Measurements from ENCODE around the gene CCR2. TPM values are rescaled to one million over a fixed set of nuclear protein-coding genes. Genes with fewer than 3 reads are reported as not detected.
"Not testable (repeated sequence)": the region's sequence is repeated elsewhere in the genome, so short reads cannot be mapped to it uniquely, and the experiment has no call there.

Gene CCR2
- total RNA-seq, 2 donors from 2014 or later, result 0.46 TPM; not detected in 1

DNA sequence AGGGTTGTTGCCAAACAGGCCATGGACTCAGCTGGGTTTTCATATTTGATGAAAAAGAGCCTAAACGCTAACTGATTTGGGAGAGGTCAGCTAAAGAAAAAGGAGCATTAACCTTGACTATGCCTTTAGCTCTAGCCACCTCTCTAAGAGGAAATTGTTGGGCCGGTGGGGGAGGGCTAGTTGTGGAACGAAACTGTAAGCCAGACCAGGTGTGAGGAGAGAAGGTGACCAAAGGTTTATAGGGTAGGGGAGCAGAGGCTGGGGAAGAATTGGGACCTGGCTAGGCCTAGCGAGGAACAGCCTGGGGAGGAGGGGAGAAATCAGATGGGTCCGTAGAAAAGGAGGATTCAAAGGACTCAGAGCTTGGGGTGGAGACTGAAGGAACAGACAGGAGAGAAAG is 37.6 kb downstream of the CCR2 start:
- peaks cover 10% of the 10 kb centered on the region for H3K27me3 Mint-ChIP-seq (ENCODE audit: low read depth)
- not testable (repeated sequence) for H3K27ac Mint-ChIP-seq; H3K4me1 Mint-ChIP-seq (ENCODE audit: low read depth); H3K36me3 Mint-ChIP-seq (ENCODE audit: insufficient read depth in 2 of 2); DNase-seq; ATAC-seq (replicated peaks in 1 of 2); H3K4me3 Mint-ChIP-seq; H3K9me3 Mint-ChIP-seq

DNA sequence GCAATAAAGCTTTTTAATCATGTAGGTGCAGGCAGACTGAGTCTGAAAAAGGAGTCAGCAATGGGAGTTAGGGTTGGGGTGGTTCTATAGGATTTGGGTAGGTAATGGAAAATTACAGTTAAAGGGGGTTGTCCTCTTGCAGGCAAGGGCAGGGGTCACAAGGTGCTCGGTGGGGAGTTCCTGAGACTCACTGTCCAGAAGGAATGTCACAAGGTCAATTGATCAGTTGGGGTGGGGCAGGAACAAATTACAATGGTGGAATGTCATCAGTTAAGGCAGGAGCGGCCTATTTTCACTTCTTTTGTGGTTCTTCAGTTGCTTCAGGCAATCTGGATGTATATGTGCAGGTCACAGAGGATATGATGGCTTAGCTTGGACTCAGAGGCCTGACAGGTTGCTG is 39.1 kb downstream of the CCR2 start:
- Mint-ChIP-seq H3K27ac (no peak overlapping the region), H3K9me3 (no peaks in the 10 kb centered on the region), H3K4me1 (ENCODE audit: low read depth) (peaks cover 10% of the 10 kb centered on the region), H3K36me3 (ENCODE audit: insufficient read depth in 2 of 2) (no peaks in the 10 kb centered on the region), H3K4me3 (no peak overlapping the region), H3K27me3 (ENCODE audit: low read depth) (peaks cover 10% of the 10 kb centered on the region)
- DNase-seq (no peak), ATAC-seq (replicated peaks in 1 of 2) (no peak)

DNA sequence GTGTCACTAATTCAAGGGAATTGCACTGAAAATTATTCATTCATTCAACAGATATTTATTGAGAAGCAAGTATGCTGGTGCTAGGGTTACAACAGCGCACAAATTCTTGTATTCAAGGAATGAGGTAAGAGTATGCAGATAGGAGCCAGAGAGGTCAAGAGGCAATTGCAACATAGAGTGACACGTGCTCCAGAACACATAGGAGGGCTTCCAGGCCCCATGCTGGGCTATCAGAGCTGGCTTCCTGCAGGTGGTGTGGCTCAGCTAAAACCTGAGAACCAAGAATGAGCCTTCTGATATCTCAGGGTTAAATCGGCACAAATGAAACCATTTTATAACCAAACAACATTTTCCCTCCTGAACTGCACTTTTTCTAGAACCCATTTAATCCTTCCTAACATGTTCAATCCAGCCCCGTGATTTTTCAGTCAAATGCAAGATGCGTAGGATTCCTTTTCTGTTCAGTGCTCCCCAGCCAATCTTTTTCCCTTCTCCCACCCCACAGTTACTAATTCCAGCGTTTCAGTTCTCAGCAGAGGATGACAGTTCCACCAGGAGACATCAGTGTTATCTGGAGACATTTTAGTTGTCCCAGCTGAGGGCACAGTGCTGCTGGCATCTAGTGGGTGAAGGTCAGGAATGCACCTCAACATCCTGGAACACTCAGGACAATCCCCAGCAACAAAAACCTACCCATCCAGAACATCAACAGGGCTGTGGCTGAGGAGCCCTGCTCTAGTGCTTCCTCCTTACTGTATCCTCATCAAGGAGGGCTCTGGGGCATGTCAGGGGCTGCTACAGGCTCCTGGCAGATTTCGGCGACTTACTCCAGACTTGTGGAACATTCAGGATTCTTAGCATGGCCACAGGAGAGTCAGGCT is 39.9 kb downstream of the CCR2 start:
- no peak overlapping the region for H3K27ac Mint-ChIP-seq
- H3K9me3 Mint-ChIP-seq, result no peaks in the 10 kb centered on the region
- H3K27me3 Mint-ChIP-seq (ENCODE audit: low read depth), result peaks cover 10% of the 10 kb centered on the region
- DNase-seq, result no peak
- ATAC-seq (replicated peaks in 1 of 2), result no peak
- peaks cover 10% of the 10 kb centered on the region for H3K4me1 Mint-ChIP-seq (ENCODE audit: low read depth)
- H3K4me3 Mint-ChIP-seq, result no peak overlapping the region
- H3K36me3 Mint-ChIP-seq (ENCODE audit: insufficient read depth in 2 of 2), result no peaks in the 10 kb centered on the region

DNA sequence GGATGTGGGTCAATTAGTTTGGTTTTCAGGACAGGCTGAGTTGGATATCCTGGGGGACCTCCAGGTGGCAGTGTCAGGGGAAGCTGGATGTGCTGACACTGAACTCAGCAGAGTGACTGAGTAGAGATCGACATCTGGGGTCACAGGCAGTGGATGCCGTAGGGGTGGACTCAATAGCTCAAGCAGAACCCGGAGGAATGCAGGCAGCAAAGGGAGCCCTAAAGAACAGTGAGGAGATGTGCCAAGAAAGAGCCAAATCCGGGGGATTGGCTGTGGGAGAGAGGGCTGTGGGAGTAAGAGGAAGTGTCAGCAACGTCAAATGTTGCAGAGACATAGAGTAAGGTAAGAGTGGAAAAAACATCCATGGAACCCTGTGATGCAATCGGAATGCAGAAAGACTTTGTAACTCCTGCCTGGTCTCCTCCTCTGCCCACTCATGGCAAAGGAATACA is 41.3 kb downstream of the CCR2 start:
- Mint-ChIP-seq H3K4me1 (ENCODE audit: low read depth) (peaks cover 10% of the 10 kb centered on the region), H3K4me3 (no peak overlapping the region), H3K9me3 (no peaks in the 10 kb centered on the region), H3K27me3 (ENCODE audit: low read depth) (peaks cover 10% of the 10 kb centered on the region), H3K36me3 (ENCODE audit: insufficient read depth in 2 of 2) (no peaks in the 10 kb centered on the region), H3K27ac (no peak overlapping the region)
- DNase-seq, result no peak
- no peak for ATAC-seq (replicated peaks in 1 of 2)

DNA sequence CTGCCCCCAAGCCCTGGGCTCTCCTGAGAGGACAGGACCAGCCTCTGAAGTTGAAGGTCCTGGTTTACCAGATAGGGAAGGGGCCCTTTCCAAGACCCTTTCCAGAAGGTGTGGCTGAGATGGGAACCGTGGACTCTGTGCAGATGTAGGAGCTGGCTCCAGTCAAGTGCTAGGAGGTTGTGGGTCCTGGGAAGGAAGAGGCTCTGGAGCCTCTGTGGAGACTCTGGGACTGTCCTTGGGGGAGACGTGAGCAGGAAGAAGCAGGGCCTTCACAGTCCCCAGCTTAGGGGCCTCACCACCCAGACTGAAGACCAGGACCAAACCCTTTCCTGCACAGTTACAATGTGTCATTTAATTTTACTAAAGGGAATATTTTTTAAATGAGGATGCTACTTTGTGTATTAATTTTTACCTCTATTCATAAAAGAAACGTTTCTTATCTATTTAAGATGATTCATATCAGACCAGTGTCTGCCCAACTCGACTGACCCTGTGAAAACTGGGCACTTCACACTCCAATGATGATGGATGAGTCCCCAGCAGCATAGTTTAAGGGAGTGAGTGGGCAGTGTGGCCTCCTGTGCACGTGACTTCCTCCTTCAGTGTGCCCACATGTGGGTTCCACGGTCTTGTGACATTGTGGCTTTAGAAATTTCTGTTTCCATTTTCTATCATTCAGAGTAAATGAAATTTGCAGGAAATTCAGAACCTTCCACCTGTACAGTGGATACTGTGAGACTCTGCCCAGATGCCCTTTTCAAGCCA is 42.0 kb downstream of the CCR2 start:
- Mint-ChIP-seq H3K36me3 (ENCODE audit: insufficient read depth in 2 of 2) (no peaks in the 10 kb centered on the region), H3K4me1 (ENCODE audit: low read depth) (peaks cover 10% of the 10 kb centered on the region), H3K9me3 (no peaks in the 10 kb centered on the region), H3K4me3 (no peak overlapping the region), H3K27me3 (ENCODE audit: low read depth) (peaks cover 10% of the 10 kb centered on the region), H3K27ac (no peak overlapping the region)
- peak; percentile 20 to 55 for ATAC-seq (replicated peaks in 1 of 2)
- no peak for DNase-seq

DNA sequence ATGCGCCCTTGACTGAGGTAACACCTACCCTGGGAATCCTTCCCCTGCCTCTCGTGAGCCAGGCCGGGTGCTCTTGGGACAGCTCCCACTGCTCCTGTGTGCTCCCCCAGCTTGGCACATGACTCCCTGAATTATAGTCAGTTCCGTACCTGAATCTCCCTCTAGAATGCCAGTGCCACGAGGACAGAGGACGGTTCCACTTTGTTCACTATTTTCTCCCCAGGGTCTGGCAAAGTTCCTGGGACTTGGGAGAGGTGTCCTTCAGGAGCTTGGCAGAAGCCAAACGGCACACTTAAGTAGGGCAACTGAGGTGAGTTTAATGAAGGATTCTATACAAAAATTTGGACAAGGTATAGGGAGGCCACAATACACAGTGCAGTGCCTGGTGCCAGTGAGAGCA is 43.2 kb downstream of the CCR2 start:
- Mint-ChIP-seq H3K4me1 (ENCODE audit: low read depth) (peaks cover 10% of the 10 kb centered on the region), H3K9me3 (no peaks in the 10 kb centered on the region), H3K4me3 (no peak overlapping the region), H3K27me3 (ENCODE audit: low read depth) (peaks cover 10% of the 10 kb centered on the region), H3K36me3 (ENCODE audit: insufficient read depth in 2 of 2) (no peaks in the 10 kb centered on the region), H3K27ac (no peak overlapping the region)
- ATAC-seq (replicated peaks in 1 of 2) (no peak), DNase-seq (no peak)

DNA sequence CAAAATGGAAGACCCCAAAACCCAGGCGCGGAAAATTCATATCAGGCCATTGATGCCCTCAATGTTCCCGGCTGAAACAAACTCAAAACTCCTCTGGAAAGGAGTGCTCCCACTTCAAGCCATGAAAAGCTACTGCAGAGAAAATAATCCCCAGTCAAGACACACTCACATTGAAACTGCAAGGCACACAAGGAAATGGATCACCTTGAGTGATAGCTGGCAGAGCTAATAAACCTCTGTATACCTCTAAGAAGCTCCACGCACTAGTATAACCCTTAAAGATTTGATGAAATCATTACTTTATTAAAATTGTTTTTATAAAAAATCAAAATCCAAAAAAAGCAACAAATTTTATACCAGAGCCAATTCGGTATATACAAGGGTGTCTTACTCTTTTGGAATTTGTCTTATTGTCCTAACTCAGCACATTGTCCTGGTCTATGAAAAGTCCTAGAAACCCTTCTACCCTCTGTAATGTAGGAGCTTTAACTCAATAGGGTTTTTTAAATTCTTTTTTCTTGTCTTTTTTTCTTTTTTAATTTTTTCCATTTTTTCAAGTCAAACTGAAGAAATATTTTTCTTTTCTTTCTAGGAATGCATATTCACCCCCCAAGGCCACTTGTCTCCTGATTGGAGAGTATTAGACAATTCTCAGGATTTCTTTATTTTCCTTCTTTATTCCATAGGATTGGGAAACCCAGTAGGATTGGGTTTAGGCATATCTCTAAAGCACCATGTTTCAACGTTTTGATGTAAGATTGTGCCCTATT is 44.5 kb downstream of the CCR2 start:
- H3K27ac Mint-ChIP-seq, result no peak overlapping the region
- no peaks in the 10 kb centered on the region for H3K36me3 Mint-ChIP-seq (ENCODE audit: insufficient read depth in 2 of 2)
- no peak overlapping the region for H3K4me3 Mint-ChIP-seq
- no peak for ATAC-seq (replicated peaks in 1 of 2)
- H3K4me1 Mint-ChIP-seq (ENCODE audit: low read depth), result peaks cover 10% of the 10 kb centered on the region
- H3K9me3 Mint-ChIP-seq, result no peaks in the 10 kb centered on the region
- H3K27me3 Mint-ChIP-seq (ENCODE audit: low read depth), result no peaks in the 10 kb centered on the region
- DNase-seq, result no peak

DNA sequence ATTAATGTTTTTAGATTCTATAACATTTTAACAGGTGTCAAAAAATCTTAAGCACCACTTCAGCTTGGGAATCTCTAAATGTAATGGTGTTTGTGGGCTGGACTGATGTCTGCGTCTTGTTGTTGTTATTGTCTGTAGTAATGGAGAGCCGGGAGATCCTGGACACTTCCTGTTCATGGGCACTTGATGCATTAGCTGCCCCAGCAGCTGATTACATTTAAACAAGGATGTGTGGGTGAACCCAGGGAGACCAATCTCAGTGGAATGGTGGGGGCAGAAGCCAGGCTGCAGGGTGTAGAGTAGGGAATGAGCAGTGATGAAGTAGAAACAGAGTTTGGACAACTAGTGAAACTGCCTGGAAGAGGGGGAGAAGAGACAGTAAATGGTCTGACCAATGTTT is 45.2 kb downstream of the CCR2 start:
- peaks cover 10% of the 10 kb centered on the region for H3K4me1 Mint-ChIP-seq (ENCODE audit: low read depth)
- H3K27ac Mint-ChIP-seq, result no peak overlapping the region
- no peaks in the 10 kb centered on the region for H3K27me3 Mint-ChIP-seq (ENCODE audit: low read depth)
- ATAC-seq (replicated peaks in 1 of 2) (no peak), DNase-seq (no peak)
- H3K36me3 Mint-ChIP-seq (ENCODE audit: insufficient read depth in 2 of 2), result no peaks in the 10 kb centered on the region
- no peaks in the 10 kb centered on the region for H3K9me3 Mint-ChIP-seq
- no peak overlapping the region for H3K4me3 Mint-ChIP-seq

DNA sequence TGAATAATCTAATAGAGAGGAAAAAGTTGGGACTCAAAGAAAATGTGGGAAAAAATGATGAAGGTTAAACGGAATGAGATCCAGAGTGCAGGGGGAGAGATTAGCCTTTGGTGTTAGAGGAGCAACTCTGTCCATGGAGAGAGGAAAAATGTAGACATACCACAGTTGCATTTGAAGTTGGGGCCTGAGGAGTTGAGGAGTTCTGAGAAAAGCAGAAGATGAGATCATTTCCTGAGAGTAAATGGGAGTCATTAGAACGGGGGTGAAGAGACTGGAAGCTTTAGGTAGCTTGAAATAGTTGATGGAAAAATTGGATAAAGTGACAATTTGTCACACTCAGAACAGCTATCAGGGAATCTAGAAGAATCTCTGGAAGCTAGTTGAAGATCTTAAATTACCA is 45.6 kb downstream of the CCR2 start:
- no peak overlapping the region for H3K4me3 Mint-ChIP-seq
- H3K9me3 Mint-ChIP-seq, result no peaks in the 10 kb centered on the region
- H3K36me3 Mint-ChIP-seq (ENCODE audit: insufficient read depth in 2 of 2), result no peaks in the 10 kb centered on the region
- no peak for ATAC-seq (replicated peaks in 1 of 2)
- no peak for DNase-seq
- peaks cover 10% of the 10 kb centered on the region for H3K4me1 Mint-ChIP-seq (ENCODE audit: low read depth)
- H3K27ac Mint-ChIP-seq, result no peak overlapping the region
- no peaks in the 10 kb centered on the region for H3K27me3 Mint-ChIP-seq (ENCODE audit: low read depth)

DNA sequence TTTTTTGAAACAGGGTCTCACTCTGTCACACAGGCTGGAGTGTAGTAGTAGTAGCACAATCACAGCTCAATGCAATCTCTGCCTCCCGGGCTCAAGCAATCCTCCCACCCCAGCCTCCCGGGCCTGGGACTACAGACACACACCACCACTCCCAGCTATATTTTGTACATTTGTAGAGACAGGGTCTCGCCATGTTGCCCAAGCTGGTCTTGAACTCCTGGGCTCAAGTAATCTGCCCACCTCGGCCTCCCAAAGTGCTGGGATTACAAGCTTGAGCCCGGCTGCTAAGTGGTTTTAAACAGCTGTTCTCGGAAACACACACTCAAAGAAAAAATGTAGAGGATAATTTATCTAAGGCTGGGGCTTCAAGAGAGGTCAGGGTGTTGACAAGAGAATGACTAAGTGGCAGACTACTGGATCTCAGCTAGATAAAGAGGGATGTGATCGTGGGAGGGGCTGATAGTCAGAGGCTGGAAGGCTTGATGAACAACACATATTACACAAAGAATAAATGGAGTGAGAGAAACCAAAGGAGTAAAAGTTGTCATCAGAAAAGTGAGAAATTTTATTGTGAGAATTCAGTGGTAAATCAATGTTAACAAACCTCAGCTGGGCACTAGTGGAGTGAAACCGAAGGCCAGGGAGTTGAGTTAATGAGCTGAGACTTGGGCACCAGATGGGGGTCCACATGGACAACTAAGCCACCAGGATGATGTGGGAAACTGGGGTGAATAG is 46.3 kb downstream of the CCR2 start:
- no peak overlapping the region for H3K4me3 Mint-ChIP-seq
- no peak for ATAC-seq (replicated peaks in 1 of 2)
- no peaks in the 10 kb centered on the region for H3K36me3 Mint-ChIP-seq (ENCODE audit: insufficient read depth in 2 of 2)
- no peak overlapping the region for H3K27ac Mint-ChIP-seq
- H3K9me3 Mint-ChIP-seq, result no peaks in the 10 kb centered on the region
- H3K4me1 Mint-ChIP-seq (ENCODE audit: low read depth), result peaks cover 10% of the 10 kb centered on the region
- no peak for DNase-seq
- no peaks in the 10 kb centered on the region for H3K27me3 Mint-ChIP-seq (ENCODE audit: low read depth)

DNA sequence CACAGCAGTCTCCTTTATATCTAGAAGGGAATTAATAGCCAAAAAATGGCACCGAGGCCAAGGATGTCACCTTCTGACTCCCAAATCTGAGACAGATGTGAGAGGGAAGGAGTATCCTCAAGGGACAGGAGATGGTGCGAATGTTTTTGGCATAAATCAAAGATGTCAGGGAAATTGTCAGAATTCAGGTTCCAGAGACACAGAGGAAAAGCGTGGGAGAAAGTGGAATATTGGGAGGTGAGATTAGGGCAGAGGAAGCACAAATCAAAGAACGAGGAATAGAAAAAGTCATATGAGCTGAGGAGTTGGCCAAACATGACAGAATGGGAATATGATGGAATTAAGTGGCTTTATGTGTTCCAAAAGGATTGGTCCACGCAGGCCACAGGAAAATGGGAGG is 46.9 kb downstream of the CCR2 start:
- no peaks in the 10 kb centered on the region for H3K27me3 Mint-ChIP-seq (ENCODE audit: low read depth)
- H3K9me3 Mint-ChIP-seq, result no peaks in the 10 kb centered on the region
- no peaks in the 10 kb centered on the region for H3K36me3 Mint-ChIP-seq (ENCODE audit: insufficient read depth in 2 of 2)
- peaks cover 10% of the 10 kb centered on the region for H3K4me1 Mint-ChIP-seq (ENCODE audit: low read depth)
- no peak for ATAC-seq (replicated peaks in 1 of 2)
- DNase-seq, result no peak
- no peak overlapping the region for H3K27ac Mint-ChIP-seq
- no peak overlapping the region for H3K4me3 Mint-ChIP-seq

DNA sequence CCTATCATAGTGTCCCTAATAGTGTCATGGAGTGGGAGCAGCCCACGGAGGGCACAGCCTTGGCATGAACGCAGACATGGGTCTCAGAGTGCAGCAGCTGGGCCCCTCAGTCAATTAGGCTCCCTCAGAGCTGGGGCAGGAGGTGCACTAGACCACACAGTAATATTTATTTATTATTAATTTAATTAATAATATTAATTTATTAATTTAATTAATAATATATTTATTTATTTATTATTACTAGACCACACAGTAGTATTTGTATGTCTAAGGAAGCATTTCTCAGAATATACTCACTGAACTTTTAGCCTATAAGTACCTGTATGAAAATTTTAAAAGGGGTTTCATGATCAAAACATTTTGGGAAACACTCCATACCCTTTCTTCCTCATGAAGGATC is 47.7 kb downstream of the CCR2 start:
- Mint-ChIP-seq H3K27ac (no peak overlapping the region), H3K36me3 (ENCODE audit: insufficient read depth in 2 of 2) (no peaks in the 10 kb centered on the region), H3K4me1 (ENCODE audit: low read depth) (peaks cover 8% of the 10 kb centered on the region), H3K27me3 (ENCODE audit: low read depth) (no peaks in the 10 kb centered on the region), H3K9me3 (no peaks in the 10 kb centered on the region), H3K4me3 (no peak overlapping the region)
- DNase-seq (no peak), ATAC-seq (replicated peaks in 1 of 2) (no peak)

All from activated T-cell treated with anti-CD3 and anti-CD28 coated beads, Interleukin-2, amount 50 U/mL, for 72 hours (primary cell).